ENCODE measurements around the gene SPATA31C1.
"Not testable (repeated sequence)": the region's sequence is repeated elsewhere in the genome, so short reads cannot be mapped to it uniquely, and the experiment has no call there.

The SPATA31C1 gene

GRCh38 chr9:87917662-87918061 is at the start of gene SPATA31C1:
TSS of gene SPATA31C1 (plus strand) at chr9:87917962.
- H3K4me1 Mint-ChIP-seq; DNase-seq; H3K9me3 Mint-ChIP-seq; H3K4me3 Mint-ChIP-seq; H3K36me3 Mint-ChIP-seq (ENCODE audit: low read depth); H3K27ac Mint-ChIP-seq; H3K27me3 Mint-ChIP-seq (ENCODE audit: low read depth, poor library complexity): not testable (repeated sequence)

GRCh38 chr9:87868175-87868574 is 49.6 kb upstream of the SPATA31C1 start:
- Mint-ChIP-seq H3K27me3 (ENCODE audit: low read depth, poor library complexity) (peaks cover 6% of the 10 kb centered on the region), H3K9me3 (no peaks in the 10 kb centered on the region), H3K4me3 (no peak overlapping the region), H3K27ac (no peak overlapping the region), H3K36me3 (ENCODE audit: low read depth) (no peaks in the 10 kb centered on the region), H3K4me1 (peaks cover 12% of the 10 kb centered on the region)
- no peak for TF ChIP-seq CTCF (IDR thresholded peaks at IDR 0.05)
- DNase-seq = no peak

GRCh38 chr9:87868635-87869034 is 49.1 kb upstream of the SPATA31C1 start:
- Mint-ChIP-seq H3K36me3 (ENCODE audit: low read depth) (no peaks in the 10 kb centered on the region), H3K4me1 (peaks cover 16% of the 10 kb centered on the region), H3K9me3 (no peaks in the 10 kb centered on the region), H3K27me3 (ENCODE audit: low read depth, poor library complexity) (peaks cover 6% of the 10 kb centered on the region), H3K4me3 (no peak overlapping the region), H3K27ac (peak overlapping the region; percentile 6)
- TF ChIP-seq CTCF (IDR thresholded peaks at IDR 0.05) = no peak
- DNase-seq = no peak

GRCh38 chr9:87869082-87869481 is 48.7 kb upstream of the SPATA31C1 start:
- Mint-ChIP-seq H3K27me3 (ENCODE audit: low read depth, poor library complexity) (peaks cover 6% of the 10 kb centered on the region), H3K4me3 (no peak overlapping the region), H3K4me1 (peaks cover 21% of the 10 kb centered on the region), H3K9me3 (no peaks in the 10 kb centered on the region), H3K36me3 (ENCODE audit: low read depth) (no peaks in the 10 kb centered on the region), H3K27ac (peak overlapping the region; percentile 6)
- no peak for TF ChIP-seq CTCF (IDR thresholded peaks at IDR 0.05)
- no peak for DNase-seq

GRCh38 chr9:87871425-87872078 is 46.2 kb upstream of the SPATA31C1 start:
- H3K27me3 Mint-ChIP-seq (ENCODE audit: low read depth, poor library complexity) = peaks cover 12% of the 10 kb centered on the region
- no peak for TF ChIP-seq CTCF (IDR thresholded peaks at IDR 0.05)
- no peaks in the 10 kb centered on the region for H3K36me3 Mint-ChIP-seq (ENCODE audit: low read depth)
- H3K9me3 Mint-ChIP-seq = peaks cover 1% of the 10 kb centered on the region
- DNase-seq = no peak
- H3K4me3 Mint-ChIP-seq = no peak overlapping the region
- peaks cover 27% of the 10 kb centered on the region for H3K4me1 Mint-ChIP-seq
- H3K27ac Mint-ChIP-seq = no peak overlapping the region

- no peak for TF ChIP-seq CTCF (IDR thresholded peaks at IDR 0.05)
- peaks cover 12% of the 10 kb centered on the region for H3K27me3 Mint-ChIP-seq (ENCODE audit: low read depth, poor library complexity)
- no peak overlapping the region for H3K27ac Mint-ChIP-seq
- H3K9me3 Mint-ChIP-seq = peaks cover 3% of the 10 kb centered on the region
- H3K4me3 Mint-ChIP-seq = no peak overlapping the region
- peaks cover 27% of the 10 kb centered on the region for H3K4me1 Mint-ChIP-seq
- H3K36me3 Mint-ChIP-seq (ENCODE audit: low read depth) = no peaks in the 10 kb centered on the region
- no peak for DNase-seq
These were observed 45.6 kb upstream of the SPATA31C1 start for GRCh38 chr9:87872079-87872624.

All from nephron progenitor cell (in vitro differentiated cells).